ENCODE results near the gene TMEM132D.

TMEM132D gene

GRCh38 chr12:129873111-129873832 lies 30.6 kb downstream of the TMEM132D start:
- DNase-seq (ENCODE audit: low read depth), result no peak

DNA sequence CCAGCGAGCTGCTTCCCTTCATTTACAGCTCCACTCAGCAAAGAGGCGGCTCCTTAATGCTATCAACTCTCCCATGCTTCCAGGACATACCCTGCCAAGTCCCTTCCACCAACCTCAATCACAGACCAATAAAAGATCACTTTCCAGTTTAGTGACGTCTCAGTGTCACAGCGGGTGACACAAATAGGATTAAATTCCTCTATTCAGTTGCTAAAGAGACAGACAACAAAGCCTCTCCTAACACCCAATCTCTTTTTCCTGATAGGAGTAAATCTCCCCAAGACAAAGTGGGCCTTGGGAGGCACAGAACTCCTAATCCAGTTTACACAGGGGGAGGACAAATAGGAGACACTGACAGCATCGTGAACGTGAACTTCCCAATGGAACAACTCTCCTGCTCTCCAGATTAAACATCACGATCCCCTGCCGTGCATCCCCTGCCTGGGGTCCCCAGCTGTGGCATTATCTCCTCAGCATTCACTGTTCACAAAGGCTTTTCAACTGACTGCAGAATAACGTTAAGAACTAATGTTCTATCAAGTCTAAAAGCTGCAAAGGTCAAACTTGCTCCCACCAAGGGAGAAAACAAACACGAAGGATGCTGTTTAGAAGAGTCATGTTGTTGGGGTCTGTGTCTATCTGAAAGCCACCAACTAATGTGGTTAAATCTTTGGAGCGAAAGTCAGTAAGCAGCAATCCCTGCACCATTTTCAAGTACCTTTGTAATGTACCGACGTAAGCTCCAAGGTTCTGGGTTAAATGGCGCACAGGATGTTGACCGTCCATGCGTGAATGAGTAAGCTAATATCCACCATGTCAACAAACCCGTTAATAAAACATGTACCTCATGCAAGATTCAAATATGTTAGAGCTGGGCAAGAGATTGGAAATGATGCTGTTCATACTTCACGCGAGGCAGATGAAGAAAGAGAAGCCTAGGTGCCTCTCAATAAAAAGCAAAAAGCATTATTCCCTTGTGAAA lies 31.5 kb downstream of the TMEM132D start:
- DNase-seq (ENCODE audit: low read depth), result no peak

DNA sequence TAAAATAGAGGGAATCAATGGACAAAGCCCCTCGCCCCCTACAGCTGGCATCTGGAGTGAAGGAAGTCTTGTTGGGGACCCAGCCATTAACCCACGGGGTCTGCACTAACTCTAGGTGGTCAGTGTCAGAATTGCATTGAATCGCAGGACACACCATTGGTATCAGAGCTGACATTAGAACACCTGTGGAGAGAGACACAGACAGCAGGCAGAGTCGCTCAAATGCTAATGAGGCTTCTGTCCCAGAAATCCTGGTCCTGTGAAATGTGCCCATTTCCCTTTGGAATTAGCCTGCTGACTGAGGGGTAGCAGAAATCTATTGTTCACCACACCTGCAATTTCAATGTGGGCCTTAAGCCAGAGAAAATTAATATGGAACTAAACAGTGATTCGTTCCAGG lies 33.0 kb downstream of the TMEM132D start:
- DNase-seq (ENCODE audit: low read depth), result no peak

DNA sequence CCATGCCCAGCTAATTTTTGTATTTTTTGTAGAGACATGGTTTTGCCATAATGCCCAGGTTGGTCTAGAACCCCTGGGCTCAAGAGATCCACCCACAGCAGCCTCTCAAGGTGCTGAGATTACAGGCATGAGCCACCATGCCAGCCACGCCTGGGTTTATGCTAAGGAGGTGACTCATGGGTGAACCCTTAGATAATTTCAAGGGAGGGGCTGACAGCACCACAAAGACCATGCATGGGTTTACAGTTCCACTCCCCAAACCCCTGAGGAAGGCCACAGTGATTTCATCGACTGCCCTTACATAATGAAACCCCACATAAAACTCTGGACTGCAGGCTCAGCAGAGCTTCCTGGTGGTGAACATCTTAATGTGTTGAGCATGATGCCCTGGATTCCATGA lies 33.7 kb downstream of the TMEM132D start:
- DNase-seq (ENCODE audit: low read depth), result no peak

DNA sequence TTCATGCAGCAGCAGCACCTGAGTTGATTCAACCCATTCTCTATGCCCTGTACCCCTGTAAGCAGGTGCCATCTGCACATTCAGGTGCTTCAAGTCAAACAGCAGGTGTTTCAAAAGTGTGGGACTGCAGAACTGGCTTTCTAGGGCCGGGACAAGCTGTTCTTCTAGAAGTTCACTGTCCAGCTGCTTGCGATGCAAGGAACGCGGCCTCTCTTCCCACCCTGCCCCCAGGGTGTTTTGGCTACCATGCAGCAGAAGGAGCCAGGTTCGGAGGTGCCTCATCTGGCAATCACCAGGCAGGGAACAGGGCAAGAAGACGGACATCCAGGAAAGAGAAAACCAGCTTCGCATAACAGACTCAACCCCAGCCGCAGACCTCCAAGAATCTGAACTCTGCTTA lies 35.2 kb downstream of the TMEM132D start:
- no peak for DNase-seq (ENCODE audit: low read depth)

- no peak for DNase-seq (ENCODE audit: low read depth)
Measured at GRCh38 chr12:129863938-129864337, 39.9 kb downstream of the TMEM132D start.

DNA sequence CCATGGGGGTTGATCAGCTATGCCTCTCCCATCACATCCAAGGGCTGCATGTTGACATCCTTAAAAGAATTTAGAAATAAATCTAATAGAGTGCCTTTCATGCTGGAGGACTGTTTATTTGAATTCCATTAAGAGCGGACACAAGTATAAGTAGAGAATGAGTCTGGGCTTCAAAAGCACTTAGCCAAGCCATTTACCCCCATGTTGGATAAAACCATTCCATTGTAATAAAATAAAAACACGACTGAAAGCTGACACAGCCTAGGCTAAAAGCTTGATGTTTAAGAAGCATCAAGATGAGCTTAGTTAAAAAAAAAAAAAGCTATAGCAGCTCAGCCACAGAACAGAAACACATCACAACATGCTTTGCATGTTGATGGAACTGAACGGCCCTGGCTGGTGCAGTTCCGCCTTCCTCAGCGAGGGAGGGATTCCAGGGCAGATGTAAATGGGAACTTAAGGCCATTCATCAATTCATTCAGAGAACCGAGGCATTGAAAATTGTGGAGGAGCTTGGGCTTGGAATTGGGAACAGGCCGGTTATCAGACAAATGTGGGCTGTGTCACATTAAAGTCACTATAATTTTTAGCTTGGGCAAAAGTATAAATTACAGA lies 41.2 kb downstream of the TMEM132D start:
- no peak for DNase-seq (ENCODE audit: low read depth)

GRCh38 chr12:129861951-129862350 lies 41.9 kb downstream of the TMEM132D start:
- DNase-seq (ENCODE audit: low read depth), result no peak

DNA sequence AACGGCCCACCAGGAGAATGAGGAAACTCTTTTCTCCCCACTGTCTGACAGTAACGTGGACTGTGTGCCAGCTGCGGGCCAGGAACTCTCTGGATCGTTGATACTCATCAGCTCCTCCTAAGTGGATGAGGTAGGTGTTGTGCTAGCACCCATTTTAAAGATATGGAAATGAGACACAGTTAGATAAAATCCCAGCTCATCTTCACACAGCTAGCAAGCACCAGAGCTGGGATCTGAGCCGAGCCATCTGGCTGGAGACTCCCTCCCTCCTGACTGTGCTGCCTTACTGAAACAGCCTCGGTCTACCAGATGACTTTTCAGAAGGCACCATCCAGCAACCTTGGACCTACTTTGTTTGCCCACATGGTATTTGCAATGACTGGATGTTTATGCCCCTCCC lies 49.2 kb downstream of the TMEM132D start:
- DNase-seq (ENCODE audit: low read depth), result no peak

DNA sequence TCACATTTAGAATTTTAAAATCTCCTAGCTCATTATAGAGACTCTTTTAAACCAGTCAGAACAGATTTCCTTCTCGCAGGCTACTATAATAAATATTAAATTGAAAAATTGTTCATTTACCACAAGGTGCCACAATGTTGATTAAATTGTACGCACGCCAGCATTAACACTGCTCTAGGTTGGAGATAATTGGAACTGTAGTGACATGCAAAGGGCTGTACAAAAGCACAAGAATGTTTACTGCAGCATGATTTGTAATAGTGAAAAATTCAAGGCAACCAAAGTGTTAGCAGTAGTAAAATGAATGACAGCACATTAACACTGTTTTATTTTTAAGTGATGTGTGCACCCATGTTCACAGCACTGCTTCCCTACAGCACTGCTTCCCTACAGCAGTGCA lies 52.5 kb downstream of the TMEM132D start:
- no peak for DNase-seq (ENCODE audit: low read depth)

DNA sequence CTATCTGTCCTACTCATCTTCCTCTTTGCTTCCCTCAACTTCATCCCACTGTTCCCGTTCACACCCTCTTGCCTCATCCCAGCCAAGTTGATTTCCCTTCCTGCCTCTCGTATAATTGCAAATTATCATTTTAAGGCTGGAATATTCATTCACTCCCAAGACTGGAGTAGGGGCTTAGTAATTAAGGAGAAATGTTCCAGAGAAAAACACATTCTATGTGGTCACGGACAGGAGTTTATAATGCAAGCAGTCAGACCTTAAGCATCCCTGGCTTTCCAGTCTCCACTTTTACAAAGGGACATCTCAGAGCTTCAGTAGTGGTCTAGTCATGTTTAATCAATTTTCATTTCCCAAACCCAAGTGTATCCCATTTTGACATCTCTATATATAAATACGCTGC lies 54.9 kb downstream of the TMEM132D start:
- no peak for DNase-seq (ENCODE audit: low read depth)

- no peak for DNase-seq (ENCODE audit: low read depth)
Measured at GRCh38 chr12:129847063-129847462, 56.8 kb downstream of the TMEM132D start.

- DNase-seq (ENCODE audit: low read depth), result no peak
Measured at GRCh38 chr12:129844662-129845220, 59.1 kb downstream of the TMEM132D start.

- DNase-seq (ENCODE audit: low read depth), result no peak
Measured at GRCh38 chr12:129841251-129841650, 62.6 kb downstream of the TMEM132D start.

DNA sequence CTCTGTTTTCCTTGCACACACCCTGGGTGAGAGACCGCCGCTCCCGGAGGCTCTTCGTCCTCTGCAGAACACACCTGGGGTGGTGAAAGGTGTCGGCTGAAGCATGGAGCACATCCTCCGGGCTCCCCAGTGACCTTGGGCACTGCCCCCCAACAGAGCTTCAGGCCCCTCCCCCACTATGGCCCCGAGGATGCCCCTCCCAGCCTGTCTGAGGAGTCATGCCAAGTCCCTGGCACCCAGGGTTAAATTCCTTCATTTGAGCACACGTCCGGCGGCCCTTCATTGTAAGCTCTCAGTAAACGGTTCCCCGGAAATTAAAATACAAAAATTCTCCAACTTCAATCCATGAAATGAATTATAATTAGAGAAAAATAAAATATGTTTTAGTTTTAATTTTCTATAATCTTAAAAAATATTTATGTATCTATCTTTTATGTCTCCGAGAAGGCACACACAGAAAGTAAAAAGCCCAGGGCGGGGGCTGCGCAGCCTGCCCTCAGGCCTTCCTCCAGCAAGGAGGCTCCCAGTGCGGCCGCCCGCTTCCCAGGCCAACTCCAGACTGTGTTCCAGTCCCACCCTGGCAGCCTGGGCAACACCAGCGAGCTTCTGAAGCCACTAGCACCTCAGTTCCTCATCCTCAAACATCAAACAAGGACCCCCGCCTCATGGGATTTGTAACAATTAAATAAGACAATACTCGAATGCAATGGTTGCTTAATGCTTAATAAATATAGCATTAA lies 63.5 kb downstream of the TMEM132D start:
- DNase-seq (ENCODE audit: low read depth), result no peak

GRCh38 chr12:129839679-129840078 lies 64.1 kb downstream of the TMEM132D start:
- no peak for DNase-seq (ENCODE audit: low read depth)

DNA sequence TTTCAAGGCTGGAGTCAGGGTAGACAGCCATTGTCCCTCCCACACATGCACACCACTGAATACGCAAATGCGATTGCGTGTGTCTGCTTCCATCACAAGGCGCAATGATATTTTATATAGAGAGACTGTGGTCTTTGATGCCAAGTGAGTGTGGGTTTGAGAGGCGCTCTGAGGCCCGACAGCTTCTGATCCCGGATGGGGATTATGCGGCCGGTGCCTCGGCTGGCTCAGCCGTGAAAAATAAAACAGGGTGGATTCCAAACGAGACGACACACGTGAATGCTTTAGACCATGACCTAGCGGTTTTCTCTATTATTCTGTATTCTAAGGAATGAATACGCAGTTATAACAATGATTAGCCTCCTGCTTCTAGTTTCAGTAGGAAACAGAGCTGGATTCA lies 72.5 kb downstream of the TMEM132D start:
- no peak for DNase-seq (ENCODE audit: low read depth)

DNA sequence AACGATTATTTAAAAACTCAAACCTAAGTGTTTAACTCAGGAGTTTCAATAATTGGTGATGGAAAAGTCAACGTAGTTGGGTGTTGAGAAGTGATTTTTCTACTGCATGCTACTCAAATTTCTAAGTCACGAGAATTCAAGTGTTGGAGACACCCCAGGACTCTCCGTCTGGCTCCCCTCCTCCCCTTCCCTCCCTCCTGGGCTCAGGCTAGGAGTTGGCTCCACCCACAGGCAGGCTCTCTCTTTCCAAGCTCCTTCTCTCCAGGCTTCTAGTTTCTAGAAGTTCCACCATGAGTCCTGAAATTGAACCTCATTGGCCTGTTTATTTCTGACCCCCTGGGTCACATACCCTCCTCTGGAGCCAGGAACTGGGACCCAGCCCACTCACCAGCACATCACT lies 73.0 kb downstream of the TMEM132D start:
- DNase-seq (ENCODE audit: low read depth), result no peak

- no peak for DNase-seq (ENCODE audit: low read depth)
Measured at GRCh38 chr12:129827866-129828384, 75.9 kb downstream of the TMEM132D start.

GRCh38 chr12:129827102-129827865 lies 76.5 kb downstream of the TMEM132D start:
- DNase-seq (ENCODE audit: low read depth), result no peak

DNA sequence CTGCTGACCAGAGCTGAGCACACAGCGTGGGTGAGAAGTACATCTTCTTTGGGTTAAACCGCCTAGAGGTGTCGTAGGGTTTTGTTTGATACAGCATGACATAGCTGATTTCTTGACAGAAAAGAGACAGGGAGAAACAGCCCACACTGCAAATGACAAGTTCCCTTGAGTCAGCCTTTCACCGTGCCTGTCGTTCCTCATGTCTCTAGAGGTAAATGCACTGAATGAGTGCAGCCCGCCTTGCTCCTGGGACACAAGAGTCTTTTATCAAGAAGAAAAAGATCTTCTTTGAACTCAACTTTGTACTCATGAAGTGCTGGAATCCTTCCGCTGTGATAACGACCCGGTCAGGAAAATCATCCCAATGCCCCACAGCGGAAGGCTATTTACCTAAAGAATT lies 77.6 kb downstream of the TMEM132D start:
- no peak for DNase-seq (ENCODE audit: low read depth)

Data from activated T-cell treated with anti-CD3 and anti-CD28 coated beads for 48 hours (primary cell).